Osteoblast (primary cell): ENCODE measurements around the gene EXOC6. TPM values are rescaled to one million over a fixed set of nuclear protein-coding genes. Genes with fewer than 3 reads are reported as not detected.

ENCODE experiments used
- DNase-seq: peaks from one replicate; pipeline ENCODE4 v3.0.0; 2011; ENCODE audit warnings: low spot score, mixed read lengths; ENCODE audit not compliant: insufficient read length; ENCODE audit errors: missing footprints
- H2AFZ ChIP-seq: 2 replicates; pipeline ENCODE4 v1.6.0; 2011; ENCODE audit warnings: mild to moderate bottlenecking, low read length
- H3K27ac ChIP-seq: 2 replicates; pipeline ENCODE4 v1.5.1; 2011; ENCODE audit warnings: mild to moderate bottlenecking, low read depth, low read length, moderate library complexity
- H3K27me3 ChIP-seq: 2 replicates; pipeline ENCODE4 v1.6.0; 2012; ENCODE audit warnings: mild to moderate bottlenecking, control low read depth, inconsistent platforms, low read length, moderate library complexity; ENCODE audit not compliant: insufficient read depth
- H3K36me3 ChIP-seq: 2 replicates; pipeline ENCODE4 v1.5.1; 2011; ENCODE audit warnings: mild to moderate bottlenecking, low read length, control low read depth, moderate library complexity; ENCODE audit not compliant: insufficient read depth
- H3K4me1 ChIP-seq: 2 replicates; pipeline ENCODE4 v1.5.1; 2011; ENCODE audit warnings: mild to moderate bottlenecking, low read length, control low read depth, moderate library complexity; ENCODE audit not compliant: insufficient read depth
- H3K4me2 ChIP-seq: 2 replicates; pipeline ENCODE4 v1.6.0; 2011; ENCODE audit warnings: mild to moderate bottlenecking, low read length; ENCODE audit not compliant: insufficient read depth
- H3K4me3 ChIP-seq: fragments of 200-600 bp; sonication (generic); 3 replicates; pipeline ENCODE4 v1.5.1; 2012; ENCODE audit warnings: mild to moderate bottlenecking, low read length, inconsistent platforms; ENCODE audit not compliant: insufficient read depth
- H3K79me2 ChIP-seq: 2 replicates; pipeline ENCODE4 v1.6.0; 2012; ENCODE audit warnings: mild to moderate bottlenecking, low read length, control low read depth, inconsistent platforms; ENCODE audit not compliant: insufficient read depth
- H3K9me3 ChIP-seq: 2 replicates; pipeline ENCODE4 v1.5.1; 2011; ENCODE audit warnings: low read depth, low read length, control low read depth
- H4K20me1 ChIP-seq: 2 replicates; pipeline ENCODE4 v1.6.0; 2012; ENCODE audit warnings: mild to moderate bottlenecking, low read length, control low read depth; ENCODE audit not compliant: insufficient read depth
- CTCF ChIP-seq: IDR thresholded peaks from 2 replicates; pipeline ENCODE4 v1.5.1; 2011; ENCODE audit warnings: mild to moderate bottlenecking, low read depth, low read length, moderate library complexity; ENCODE audit errors: extremely low read depth
- total RNA-seq: library from RNA; depleted of rRNA; stranded (reverse); fragments of >200 nt; gene quantifications from 2 replicates; pipeline ENCODE4 v1.2.3, GENCODE V29; 2012

EXOC6 gene
- total RNA-seq, 1 donor, result 8.7 TPM

GRCh38 chr10:92822964-92823363 lies 25.4 kb upstream of the EXOC6 start:
- H3K27ac ChIP-seq, result no peak overlapping the region
- no peaks in the 10 kb centered on the region for H3K9me3 ChIP-seq
- no peak overlapping the region for H3K4me3 ChIP-seq
- no peak for TF ChIP-seq CTCF
- no peaks in the 10 kb centered on the region for H3K27me3 ChIP-seq
- no peaks in the 10 kb centered on the region for H3K79me2 ChIP-seq
- H3K4me1 ChIP-seq, result peaks cover 9% of the 10 kb centered on the region
- no peaks in the 10 kb centered on the region for H4K20me1 ChIP-seq
- H3K4me2 ChIP-seq, result no peak overlapping the region
- H3K36me3 ChIP-seq, result no peaks in the 10 kb centered on the region
- no peak for DNase-seq
- H2AFZ ChIP-seq, result no peak overlapping the region

GRCh38 chr10:92826061-92826460 lies 22.3 kb upstream of the EXOC6 start:
- Histone ChIP-seq H4K20me1 (no peaks in the 10 kb centered on the region), H3K4me1 (peaks cover 9% of the 10 kb centered on the region), H3K27me3 (no peaks in the 10 kb centered on the region), H3K27ac (no peak overlapping the region), H2AFZ (peak overlapping the region; percentile 36), H3K9me3 (no peaks in the 10 kb centered on the region), H3K79me2 (no peaks in the 10 kb centered on the region), H3K4me2 (no peak overlapping the region), H3K4me3 (no peak overlapping the region), H3K36me3 (no peaks in the 10 kb centered on the region)
- no peak for TF ChIP-seq CTCF
- no peak for DNase-seq

- DNase-seq, result no peak
These were observed 21.8 kb upstream of the EXOC6 start for GRCh38 chr10:92826504-92826903.

GRCh38 chr10:92829042-92829785 lies 19.1 kb upstream of the EXOC6 start:
- no peaks in the 10 kb centered on the region for H3K4me1 ChIP-seq
- TF ChIP-seq CTCF, result no peak
- no peaks in the 10 kb centered on the region for H3K27me3 ChIP-seq
- H3K9me3 ChIP-seq, result no peaks in the 10 kb centered on the region
- no peak for DNase-seq
- no peaks in the 10 kb centered on the region for H3K79me2 ChIP-seq
- H2AFZ ChIP-seq, result no peak overlapping the region
- no peak overlapping the region for H3K27ac ChIP-seq
- no peak overlapping the region for H3K4me3 ChIP-seq
- no peaks in the 10 kb centered on the region for H4K20me1 ChIP-seq
- no peak overlapping the region for H3K4me2 ChIP-seq
- no peaks in the 10 kb centered on the region for H3K36me3 ChIP-seq

More at GRCh38 chr10:92826504-92826903, 21.8 kb upstream of the EXOC6 start:
- Histone ChIP-seq H3K9me3 (no peaks in the 10 kb centered on the region), H2AFZ (no peak overlapping the region), H3K4me1 (peaks cover 9% of the 10 kb centered on the region), H3K4me2 (no peak overlapping the region), H4K20me1 (no peaks in the 10 kb centered on the region), H3K27ac (no peak overlapping the region), H3K79me2 (no peaks in the 10 kb centered on the region), H3K27me3 (no peaks in the 10 kb centered on the region), H3K4me3 (no peak overlapping the region), H3K36me3 (no peaks in the 10 kb centered on the region)
- TF ChIP-seq CTCF, result no peak
